ENCODE data around the gene FBXO15.

- TF ChIP-seq CTCF (IDR thresholded peaks at IDR 0.05; ENCODE audit: low read length) (no peak), EZH2 (optimal IDR thresholded peaks at IDR 0.05; ENCODE audit: low read depth, low read length) (no peak)
Measured at GRCh38 chr18:74183130-74183529, 35.5 kb upstream of the FBXO15 start.

All from MM.1S (cell line).